Fibroblast of villous mesenchyme (primary cell): ENCODE results near the gene PLAAT3. TPM values are rescaled to one million over a fixed set of nuclear protein-coding genes. Genes with fewer than 3 reads are reported as not detected.
"Not testable (repeated sequence)": the region's sequence is repeated elsewhere in the genome, so short reads cannot be mapped to it uniquely, and the experiment has no call there.

Experiments
- DNase-seq: peaks from one replicate; pipeline ENCODE4 v3.0.0-alpha.2; 2010; ENCODE audit warnings: low read depth
- H3K4me3 ChIP-seq: 2 replicates; pipeline ENCODE4 v1.5.1; 2011; ENCODE audit warnings: low read depth, mild to moderate bottlenecking, low read length
- total RNA-seq: library from RNA; depleted of rRNA; stranded (reverse); fragments of >200 nt; gene quantifications from 2 replicates; pipeline ENCODE4 v1.2.3, GENCODE V29; 2012
- TF ChIP-seq, protein P1 (sequence below): IDR thresholded peaks from 2 replicates; pipeline ENCODE4 v1.5.1; 2012; ENCODE audit warnings: low read depth, mild to moderate bottlenecking, low read length; ENCODE audit not compliant: insufficient read depth

PLAAT3 gene
- total RNA-seq, 1 donor: 6.0 TPM

- no peak overlapping the region for H3K4me3 ChIP-seq
- DNase-seq: no peak
- TF ChIP-seq, protein P1, sequence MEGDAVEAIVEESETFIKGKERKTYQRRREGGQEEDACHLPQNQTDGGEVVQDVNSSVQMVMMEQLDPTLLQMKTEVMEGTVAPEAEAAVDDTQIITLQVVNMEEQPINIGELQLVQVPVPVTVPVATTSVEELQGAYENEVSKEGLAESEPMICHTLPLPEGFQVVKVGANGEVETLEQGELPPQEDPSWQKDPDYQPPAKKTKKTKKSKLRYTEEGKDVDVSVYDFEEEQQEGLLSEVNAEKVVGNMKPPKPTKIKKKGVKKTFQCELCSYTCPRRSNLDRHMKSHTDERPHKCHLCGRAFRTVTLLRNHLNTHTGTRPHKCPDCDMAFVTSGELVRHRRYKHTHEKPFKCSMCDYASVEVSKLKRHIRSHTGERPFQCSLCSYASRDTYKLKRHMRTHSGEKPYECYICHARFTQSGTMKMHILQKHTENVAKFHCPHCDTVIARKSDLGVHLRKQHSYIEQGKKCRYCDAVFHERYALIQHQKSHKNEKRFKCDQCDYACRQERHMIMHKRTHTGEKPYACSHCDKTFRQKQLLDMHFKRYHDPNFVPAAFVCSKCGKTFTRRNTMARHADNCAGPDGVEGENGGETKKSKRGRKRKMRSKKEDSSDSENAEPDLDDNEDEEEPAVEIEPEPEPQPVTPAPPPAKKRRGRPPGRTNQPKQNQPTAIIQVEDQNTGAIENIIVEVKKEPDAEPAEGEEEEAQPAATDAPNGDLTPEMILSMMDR: no peak
Measured at GRCh38 chr11:63554877-63555223, 59.4 kb downstream of the PLAAT3 start.

DNA sequence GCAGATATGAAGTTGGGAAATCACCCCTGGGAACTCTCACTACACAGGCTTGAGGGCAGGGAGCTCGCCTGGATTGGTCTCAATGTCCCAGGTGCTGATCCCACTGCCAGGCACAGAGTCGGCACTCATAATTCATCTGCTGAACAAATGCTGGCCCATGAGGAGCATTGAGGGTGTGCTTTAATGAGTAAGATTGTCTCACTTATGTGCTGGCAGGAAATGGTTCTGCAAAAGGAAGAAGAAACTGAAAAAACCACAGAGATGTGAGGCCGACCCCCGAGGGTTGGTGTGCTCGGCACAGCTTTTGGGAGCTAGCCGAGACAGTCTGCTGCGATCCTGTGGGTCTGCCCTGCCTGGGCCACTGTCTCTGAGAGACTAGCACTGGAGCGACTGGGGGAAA is 60.5 kb downstream of the PLAAT3 start:
- TF ChIP-seq, protein P1: no peak
- DNase-seq: peak; percentile 36
- no peak overlapping the region for H3K4me3 ChIP-seq

DNA sequence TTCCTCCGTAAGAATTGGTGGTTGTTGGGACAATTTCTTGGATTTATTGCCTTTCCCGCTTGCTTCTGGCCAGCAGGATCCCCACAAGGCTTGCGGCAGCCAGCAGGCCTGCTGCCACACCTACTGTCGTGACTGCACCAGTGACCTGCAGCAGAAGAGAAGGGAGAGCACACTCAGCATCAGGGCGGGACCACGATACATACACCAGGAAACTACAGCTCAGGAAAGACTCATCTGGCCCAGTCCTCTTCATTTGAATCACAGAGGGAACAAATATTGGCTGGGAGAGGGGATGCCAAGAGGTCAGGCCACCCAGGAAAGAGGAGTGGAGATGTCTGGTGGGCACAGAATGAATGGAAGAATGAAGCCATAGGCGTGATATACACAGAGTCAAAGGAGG is 61.3 kb downstream of the PLAAT3 start:
- DNase-seq: no peak
- H3K4me3 ChIP-seq: no peak overlapping the region
- TF ChIP-seq, protein P1: no peak

DNA sequence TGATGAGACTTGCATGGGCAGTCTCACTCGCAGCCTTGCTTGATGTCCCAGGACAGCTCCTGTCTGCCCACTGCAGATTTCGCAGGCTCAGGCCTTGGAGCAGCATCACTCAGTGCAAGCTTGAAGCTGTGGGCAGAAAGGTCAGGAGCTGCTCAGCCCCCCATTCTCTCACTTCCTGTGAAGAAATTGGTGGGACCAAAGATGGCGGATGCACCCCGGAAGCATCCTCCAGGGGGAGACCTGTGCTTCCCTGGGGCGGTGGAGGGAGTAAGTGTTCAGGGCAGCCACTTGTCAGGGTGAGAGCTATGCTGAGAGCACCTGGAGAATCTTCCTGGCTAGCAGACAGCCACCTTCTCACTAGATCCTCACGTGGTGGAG is 62.4 kb downstream of the PLAAT3 start:
- TF ChIP-seq, protein P1: no peak
- H3K4me3 ChIP-seq: no peak overlapping the region
- DNase-seq: no peak

DNA sequence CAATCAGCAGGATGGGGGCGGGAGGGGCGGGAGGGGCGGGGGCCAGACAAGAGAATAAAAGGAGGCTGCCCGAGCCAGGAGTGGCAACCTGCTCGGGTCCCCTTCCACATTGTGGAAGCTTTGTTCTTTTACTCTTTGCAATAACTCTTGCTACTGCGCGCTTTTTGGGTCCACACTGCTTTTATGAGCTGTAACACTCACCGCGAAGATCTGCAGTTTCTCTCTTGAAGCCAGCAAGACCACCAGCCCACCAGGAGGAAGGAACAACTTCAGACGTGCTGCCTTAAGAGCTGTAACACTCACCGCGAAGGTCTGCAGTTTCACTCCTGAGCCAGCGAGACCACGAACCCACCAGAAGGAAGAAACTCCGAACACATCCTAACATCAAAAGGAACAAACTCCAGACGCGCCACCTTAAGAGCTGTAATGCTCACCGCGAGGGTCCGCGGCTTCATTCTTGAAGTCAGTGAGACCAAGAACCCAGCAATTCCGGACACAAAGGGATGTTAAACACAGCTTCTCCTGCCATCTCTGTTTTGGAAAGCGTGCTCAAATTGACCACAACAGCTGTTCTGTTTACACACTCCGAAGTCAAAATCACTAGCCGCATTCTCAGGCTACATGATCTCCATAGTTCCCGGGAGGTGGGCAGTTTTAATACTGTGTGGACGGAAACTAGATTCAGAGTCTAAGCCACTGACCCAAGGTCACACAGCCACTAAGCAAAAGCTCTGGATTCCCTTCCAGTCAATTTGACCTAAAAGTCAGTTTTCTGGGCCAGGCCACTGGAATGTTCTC is 62.9 kb downstream of the PLAAT3 start:
- DNase-seq: no peak
- TF ChIP-seq, protein P1: no peak
- H3K4me3 ChIP-seq: no peak overlapping the region

DNA sequence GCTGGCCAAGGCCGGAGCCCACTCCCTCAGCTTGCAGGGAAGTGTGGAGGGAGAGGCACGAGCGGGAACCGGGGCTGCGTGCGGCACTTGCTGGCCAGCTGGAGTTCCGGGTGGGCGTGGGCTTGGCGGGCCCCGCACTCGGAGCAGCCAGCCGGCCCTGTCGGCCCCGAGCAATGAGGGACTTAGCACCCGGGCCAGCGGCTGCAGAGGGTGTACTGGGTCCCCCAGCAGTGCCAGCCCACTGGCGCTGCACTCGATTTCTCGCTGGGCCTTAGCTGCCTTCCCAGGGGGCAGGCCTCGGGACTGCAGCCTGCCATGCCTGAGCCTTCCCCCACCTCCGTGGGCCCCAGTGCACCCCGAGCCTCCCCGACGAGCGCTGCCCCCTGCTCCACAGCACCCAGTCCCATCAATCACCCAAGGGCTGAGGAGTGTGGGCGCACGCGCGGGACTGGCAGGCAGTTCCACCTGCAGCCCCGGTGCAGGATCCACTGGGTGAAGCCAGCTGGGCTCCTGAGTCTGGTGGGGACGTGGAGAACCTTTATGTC is 64.0 kb downstream of the PLAAT3 start:
- DNase-seq, H3K4me3 ChIP-seq: not testable (repeated sequence)

DNA sequence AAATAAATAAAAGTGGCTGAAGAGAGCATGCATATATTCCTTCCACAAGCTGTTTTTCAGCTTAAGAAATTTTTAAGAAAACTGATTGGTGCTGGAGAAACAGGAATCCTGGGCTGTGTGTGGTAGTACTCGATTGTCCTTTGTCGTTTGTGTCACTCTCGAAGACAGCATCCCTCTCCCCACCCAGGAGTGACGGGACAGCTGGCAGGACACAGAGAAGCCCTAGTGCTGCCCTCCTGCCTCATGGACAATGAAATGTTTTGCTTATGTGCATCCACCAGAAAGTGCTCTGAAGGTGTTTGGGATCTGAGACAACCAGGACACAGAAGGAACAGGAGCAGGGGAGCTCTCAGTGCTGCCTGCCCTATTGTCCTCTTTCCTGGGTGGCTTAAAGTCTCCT is 64.8 kb downstream of the PLAAT3 start:
- TF ChIP-seq, protein P1: no peak
- no peak for DNase-seq
- H3K4me3 ChIP-seq: no peak overlapping the region
